HCT116 (cell line): ENCODE measurements around the gene TMA7B. TPM values are rescaled to one million over a fixed set of nuclear protein-coding genes. Genes with fewer than 3 reads are reported as not detected.

Experiments
- ATAC-seq: fragments of 200-7000 bp; cut with Tn5 transposase; 2 replicates; pipeline ENCODE4 v1.9.1; 2020; ENCODE audit warnings: mild to moderate bottlenecking, moderate library complexity
- BruUV-seq: library from RNA; stranded (reverse); fragments of 400-500 nt; replicated peaks from 2 replicates; lab custom pipeline; 2021; lab: Mats Ljungman, UMichigan
- CTCF ChIA-PET: fragments of 300-600 bp; sonication (Branson Sonifier 250); formaldehyde crosslinking; loops from one replicate; lab custom pipeline; 2021; ENCODE audit warnings: antibody characterized with exemption; lab: Charles Lee
- POLR2A ChIA-PET: fragments of 300-600, 350-600 bp; sonication (Branson Sonifier 250); formaldehyde crosslinking; loops from one replicate; lab custom pipeline; 2021; ENCODE audit warnings: antibody characterized with exemption; lab: Charles Lee
- RAD21 ChIA-PET, 2 experiments: fragments of 300-600 bp; sonication (Branson Sonifier 250); formaldehyde crosslinking; loops; one replicate each; lab custom pipeline; 2023; ENCODE audit warnings: low total read pairs in 2 of 2; ENCODE audit not compliant: uncharacterized antibody in 2 of 2, unreplicated experiment in 2 of 2, low non-redundant PET in 1 of 2; lab: Charles Lee
- DNase-seq: peaks from one replicate; pipeline ENCODE4 v3.0.0-alpha.2; 2010; ENCODE audit warnings: low read depth, low spot score
- H2AFZ ChIP-seq: fragments of 200-600 bp; shearing (Covaris generic), sonication (generic); 2 replicates; pipeline ENCODE4 v1.6.1; 2017; ENCODE audit warnings: low read depth, mixed run types, mixed read lengths, antibody characterized with exemption, low read length; ENCODE audit not compliant: poor library complexity, severe bottlenecking
- H3K27ac ChIP-seq: 2 replicates; pipeline ENCODE4 v1.5.1; 2012; ENCODE audit warnings: low read depth, low read length
- H3K27me3 ChIP-seq: fragments of 200-600 bp; sonication (generic); 2 replicates; pipeline ENCODE4 v1.6.1; 2016; ENCODE audit warnings: mixed run types, low read length, mixed read lengths; ENCODE audit not compliant: insufficient read depth
- H3K36me3 ChIP-seq, 2 experiments: fragments of 200-500 bp in 1 of 2; fragments of 200-600 bp in 1 of 2; sonication (Bioruptor generic) in 1 of 2; sonication (generic) in 1 of 2; 2 replicates each; pipeline versions ENCODE4 v1.5.1 to v1.6.1; 2014 to 2016; ENCODE audit warnings: low read length in 2 of 2, inconsistent platforms in 1 of 2, mixed read lengths in 1 of 2, mixed run types in 1 of 2; ENCODE audit not compliant: insufficient read depth in 2 of 2, control insufficient read depth in 1 of 2
- H3K4me1 ChIP-seq, 2 experiments: fragments of 200-600 bp in 1 of 2; sonication (generic) in 1 of 2; 2 replicates each; pipeline versions ENCODE4 v1.5.1 to v1.6.1; 2012 to 2017; ENCODE audit warnings: low read length in 2 of 2, inconsistent platforms in 1 of 2, mild to moderate bottlenecking in 1 of 2, mixed read lengths in 1 of 2, mixed run types in 1 of 2, moderate library complexity in 1 of 2; ENCODE audit not compliant: insufficient read depth in 2 of 2, control insufficient read depth in 1 of 2
- H3K4me2 ChIP-seq: fragments of 200-600 bp; sonication (generic); 2 replicates; pipeline ENCODE4 v1.6.1; 2017; ENCODE audit warnings: mixed run types, low read length, mixed read lengths
- H3K4me3 ChIP-seq, 2 experiments: fragments of 200-600 bp in 1 of 2; sonication (generic) in 1 of 2; replicated peaks in 1 of 2; 2 replicates each; pipeline ENCODE4 v1.5.1; 2011 to 2016; ENCODE audit warnings: low read length in 2 of 2, control low read depth in 1 of 2, low read depth in 1 of 2, mild to moderate bottlenecking in 1 of 2, mixed read lengths in 1 of 2, mixed run types in 1 of 2
- H3K79me2 ChIP-seq: fragments of 200-600 bp; sonication (generic); 2 replicates; pipeline ENCODE4 v1.6.1; 2017; ENCODE audit warnings: mild to moderate bottlenecking, mixed run types, low read length, moderate library complexity, mixed read lengths; ENCODE audit not compliant: insufficient read depth
- H3K9ac ChIP-seq: fragments of 200-600 bp; sonication (generic); 2 replicates; pipeline ENCODE4 v1.6.1; 2016; ENCODE audit warnings: low read length, mixed read lengths
- H3K9me2 ChIP-seq: fragments of 200-600 bp; sonication (generic), shearing (Covaris generic); 2 replicates; pipeline ENCODE4 v1.6.1; 2017; ENCODE audit warnings: mixed run types, mild to moderate bottlenecking, moderate library complexity; ENCODE audit not compliant: insufficient read depth
- H3K9me3 ChIP-seq, 2 experiments: fragments of 200-500 bp in 1 of 2; fragments of 200-600 bp in 1 of 2; sonication (Bioruptor generic) in 1 of 2; sonication (generic) in 1 of 2; 2 replicates each; pipeline ENCODE4 v1.6.1; 2014 to 2017; ENCODE audit warnings: low read length in 2 of 2, mixed read lengths in 2 of 2, inconsistent platforms in 1 of 2, low read depth in 1 of 2, mild to moderate bottlenecking in 1 of 2, mixed run types in 1 of 2, moderate library complexity in 1 of 2; ENCODE audit not compliant: control insufficient read depth in 1 of 2, insufficient read depth in 1 of 2
- H4K20me1 ChIP-seq: fragments of 200-600 bp; sonication (generic), shearing (Covaris generic); 2 replicates; pipeline ENCODE4 v1.6.1; 2017; ENCODE audit warnings: mixed run types, mild to moderate bottlenecking, moderate library complexity; ENCODE audit not compliant: insufficient read depth
- CEBPB ChIP-seq: IDR thresholded peaks from 2 replicates; pipeline ENCODE4 v1.6.1; 2012; ENCODE audit warnings: low read depth
- EGR1 ChIP-seq: IDR thresholded peaks from 2 replicates; pipeline ENCODE4 v1.6.1; 2012; ENCODE audit warnings: low read depth
- ELF1 ChIP-seq: IDR thresholded peaks from 2 replicates; pipeline ENCODE4 v1.6.1; 2012; ENCODE audit warnings: low read depth, borderline replicate concordance
- EZH2 ChIP-seq: fragments of 200-600 bp; sonication (generic); IDR thresholded peaks from 2 replicates; pipeline ENCODE4 v1.6.1; 2017; ENCODE audit warnings: antibody characterized with exemption, mixed run types
- EZH2phosphoT487 ChIP-seq: fragments of 200-600 bp; IDR thresholded peaks from 2 replicates; pipeline ENCODE4 v1.6.1; 2018; ENCODE audit warnings: antibody characterized with exemption, borderline replicate concordance
- FOSL1 ChIP-seq: IDR thresholded peaks from 2 replicates; pipeline ENCODE4 v1.6.1; 2012; ENCODE audit warnings: low read depth
- POLR2A ChIP-seq: IDR thresholded peaks from 2 replicates; pipeline ENCODE4 v1.7.0; 2011; ENCODE audit warnings: borderline replicate concordance; ENCODE audit not compliant: insufficient read depth, insufficient read length; ENCODE audit errors: extremely low read depth
- POLR2AphosphoS5 ChIP-seq: IDR thresholded peaks from 2 replicates; pipeline ENCODE4 v1.6.1; 2011; ENCODE audit warnings: mild to moderate bottlenecking, low read depth, low read length, moderate library complexity
- SIN3A ChIP-seq: IDR thresholded peaks from 2 replicates; pipeline ENCODE4 v1.6.1; 2012; ENCODE audit warnings: low read depth
- SRF ChIP-seq: IDR thresholded peaks from 2 replicates; pipeline ENCODE4 v1.6.1; 2012; ENCODE audit warnings: low read depth
- TCF7L2 ChIP-seq: IDR thresholded peaks from 2 replicates; pipeline ENCODE4 v1.7.0; 2011; ENCODE audit warnings: borderline replicate concordance, inconsistent platforms; ENCODE audit not compliant: insufficient read depth, insufficient read length; ENCODE audit errors: extremely low read depth
- YY1 ChIP-seq: IDR thresholded peaks from 2 replicates; pipeline ENCODE4 v1.6.1; 2011; ENCODE audit warnings: low read length, low read depth, moderate library complexity, mild to moderate bottlenecking; ENCODE audit not compliant: insufficient replicate concordance; ENCODE audit errors: extremely low read depth
- ZFX ChIP-seq: fragments of 450-650 bp; IDR thresholded peaks from 2 replicates; pipeline ENCODE4 v1.6.1; 2017
- ZNF274 ChIP-seq: fragments of 200-500 bp; sonication (Bioruptor generic); IDR thresholded peaks from 2 replicates; pipeline ENCODE4 v1.6.1; 2014; ENCODE audit warnings: mild to moderate bottlenecking, low read depth, low read length, inconsistent platforms
- intact Hi-C: fragments of 100-400 bp; cut with micrococcal nuclease; formaldehyde crosslinking; loops from 2 replicates; pipeline ENCODE4 v1.10.0; 2022
- total RNA-seq: library from RNA; stranded (reverse); gene quantifications from one replicate; pipeline ENCODE4 v1.2.1, GENCODE V29; 2021; ENCODE audit not compliant: unreplicated experiment
- TF ChIP-seq, protein P1 (sequence below): IDR thresholded peaks from 2 replicates; pipeline ENCODE4 v1.6.1; 2012; ENCODE audit warnings: low read depth
- TF ChIP-seq, protein P2 (sequence below): IDR thresholded peaks from 2 replicates; pipeline ENCODE4 v1.6.1; 2012
- TF ChIP-seq, protein P3 (sequence below), 3 experiments: fragments of 200-600 bp in 1 of 3; sonication (generic) in 1 of 3; IDR thresholded peaks in 2 of 3; conservative IDR thresholded peaks in 1 of 3; 2 replicates each; pipeline ENCODE4 v1.5.1; 2012 to 2017; ENCODE audit warnings: low read depth in 2 of 3, low read length in 2 of 3, antibody characterized with exemption in 1 of 3, borderline replicate concordance in 1 of 3, control low read depth in 1 of 3, mild to moderate bottlenecking in 1 of 3, mixed read lengths in 1 of 3, mixed run types in 1 of 3, moderate library complexity in 1 of 3; ENCODE audit not compliant: insufficient read depth in 1 of 3
- TF ChIP-seq, protein P4 (sequence below): IDR thresholded peaks from 2 replicates; pipeline ENCODE4 v1.6.1; 2011; ENCODE audit warnings: mild to moderate bottlenecking, low read length, moderate library complexity; ENCODE audit not compliant: insufficient replicate concordance; ENCODE audit errors: extremely low read depth

TMA7B gene
- total RNA-seq, 1 experiment from 2014 or later: not detected

DNA sequence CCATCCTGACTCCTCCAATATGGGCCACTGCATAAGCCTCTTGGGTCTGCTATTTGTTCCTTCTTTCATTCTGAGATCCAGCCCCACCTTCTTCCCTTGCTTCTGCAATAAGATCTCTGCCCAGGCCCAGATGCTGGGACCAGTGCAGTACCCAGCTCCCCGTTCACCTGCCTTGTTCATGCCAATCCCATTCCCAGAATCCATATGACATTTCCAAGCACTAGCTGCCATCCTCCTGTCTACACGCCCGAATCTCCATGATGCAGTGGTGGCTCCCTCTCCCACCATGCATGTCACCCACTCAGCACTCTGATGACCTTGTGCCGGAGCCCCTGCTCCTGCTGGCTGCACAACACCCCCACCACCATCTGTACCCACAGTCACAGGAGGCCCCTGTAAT, 23.1 kb downstream of the TMA7B start:
- no peak overlapping the region for H3K27ac ChIP-seq
- no peaks in the 10 kb centered on the region for H3K4me1 ChIP-seq
- no peak for DNase-seq
- H3K36me3 ChIP-seq: no peaks in the 10 kb centered on the region
- no peak overlapping the region for H3K4me2 ChIP-seq
- CTCF ChIA-PET: no interaction called here
- TF ChIP-seq, protein P1, sequence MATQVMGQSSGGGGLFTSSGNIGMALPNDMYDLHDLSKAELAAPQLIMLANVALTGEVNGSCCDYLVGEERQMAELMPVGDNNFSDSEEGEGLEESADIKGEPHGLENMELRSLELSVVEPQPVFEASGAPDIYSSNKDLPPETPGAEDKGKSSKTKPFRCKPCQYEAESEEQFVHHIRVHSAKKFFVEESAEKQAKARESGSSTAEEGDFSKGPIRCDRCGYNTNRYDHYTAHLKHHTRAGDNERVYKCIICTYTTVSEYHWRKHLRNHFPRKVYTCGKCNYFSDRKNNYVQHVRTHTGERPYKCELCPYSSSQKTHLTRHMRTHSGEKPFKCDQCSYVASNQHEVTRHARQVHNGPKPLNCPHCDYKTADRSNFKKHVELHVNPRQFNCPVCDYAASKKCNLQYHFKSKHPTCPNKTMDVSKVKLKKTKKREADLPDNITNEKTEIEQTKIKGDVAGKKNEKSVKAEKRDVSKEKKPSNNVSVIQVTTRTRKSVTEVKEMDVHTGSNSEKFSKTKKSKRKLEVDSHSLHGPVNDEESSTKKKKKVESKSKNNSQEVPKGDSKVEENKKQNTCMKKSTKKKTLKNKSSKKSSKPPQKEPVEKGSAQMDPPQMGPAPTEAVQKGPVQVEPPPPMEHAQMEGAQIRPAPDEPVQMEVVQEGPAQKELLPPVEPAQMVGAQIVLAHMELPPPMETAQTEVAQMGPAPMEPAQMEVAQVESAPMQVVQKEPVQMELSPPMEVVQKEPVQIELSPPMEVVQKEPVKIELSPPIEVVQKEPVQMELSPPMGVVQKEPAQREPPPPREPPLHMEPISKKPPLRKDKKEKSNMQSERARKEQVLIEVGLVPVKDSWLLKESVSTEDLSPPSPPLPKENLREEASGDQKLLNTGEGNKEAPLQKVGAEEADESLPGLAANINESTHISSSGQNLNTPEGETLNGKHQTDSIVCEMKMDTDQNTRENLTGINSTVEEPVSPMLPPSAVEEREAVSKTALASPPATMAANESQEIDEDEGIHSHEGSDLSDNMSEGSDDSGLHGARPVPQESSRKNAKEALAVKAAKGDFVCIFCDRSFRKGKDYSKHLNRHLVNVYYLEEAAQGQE: no peak
- TF ChIP-seq SRF (no peak), YY1 (no peak), EGR1 (no peak), EZH2 (no peak), TCF7L2 (no peak), POLR2A (no peak), CEBPB (no peak), FOSL1 (no peak), EZH2phosphoT487 (no peak), ELF1 (no peak), ZNF274 (no peak), ZFX (no peak), POLR2AphosphoS5 (no peak), SIN3A (no peak)
- TF ChIP-seq, protein P2, sequence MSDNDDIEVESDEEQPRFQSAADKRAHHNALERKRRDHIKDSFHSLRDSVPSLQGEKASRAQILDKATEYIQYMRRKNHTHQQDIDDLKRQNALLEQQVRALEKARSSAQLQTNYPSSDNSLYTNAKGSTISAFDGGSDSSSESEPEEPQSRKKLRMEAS: no peak
- TF ChIP-seq, protein P3, sequence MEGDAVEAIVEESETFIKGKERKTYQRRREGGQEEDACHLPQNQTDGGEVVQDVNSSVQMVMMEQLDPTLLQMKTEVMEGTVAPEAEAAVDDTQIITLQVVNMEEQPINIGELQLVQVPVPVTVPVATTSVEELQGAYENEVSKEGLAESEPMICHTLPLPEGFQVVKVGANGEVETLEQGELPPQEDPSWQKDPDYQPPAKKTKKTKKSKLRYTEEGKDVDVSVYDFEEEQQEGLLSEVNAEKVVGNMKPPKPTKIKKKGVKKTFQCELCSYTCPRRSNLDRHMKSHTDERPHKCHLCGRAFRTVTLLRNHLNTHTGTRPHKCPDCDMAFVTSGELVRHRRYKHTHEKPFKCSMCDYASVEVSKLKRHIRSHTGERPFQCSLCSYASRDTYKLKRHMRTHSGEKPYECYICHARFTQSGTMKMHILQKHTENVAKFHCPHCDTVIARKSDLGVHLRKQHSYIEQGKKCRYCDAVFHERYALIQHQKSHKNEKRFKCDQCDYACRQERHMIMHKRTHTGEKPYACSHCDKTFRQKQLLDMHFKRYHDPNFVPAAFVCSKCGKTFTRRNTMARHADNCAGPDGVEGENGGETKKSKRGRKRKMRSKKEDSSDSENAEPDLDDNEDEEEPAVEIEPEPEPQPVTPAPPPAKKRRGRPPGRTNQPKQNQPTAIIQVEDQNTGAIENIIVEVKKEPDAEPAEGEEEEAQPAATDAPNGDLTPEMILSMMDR (IDR thresholded peaks at IDR 0.05 in 2 of 3, conservative IDR thresholded peaks at IDR 0.05 in 1 of 3; ENCODE audit: borderline replicate concordance in 1 of 3, insufficient read depth in 1 of 3, low read depth in 2 of 3, low read length in 2 of 3): no peak
- TF ChIP-seq, protein P4, sequence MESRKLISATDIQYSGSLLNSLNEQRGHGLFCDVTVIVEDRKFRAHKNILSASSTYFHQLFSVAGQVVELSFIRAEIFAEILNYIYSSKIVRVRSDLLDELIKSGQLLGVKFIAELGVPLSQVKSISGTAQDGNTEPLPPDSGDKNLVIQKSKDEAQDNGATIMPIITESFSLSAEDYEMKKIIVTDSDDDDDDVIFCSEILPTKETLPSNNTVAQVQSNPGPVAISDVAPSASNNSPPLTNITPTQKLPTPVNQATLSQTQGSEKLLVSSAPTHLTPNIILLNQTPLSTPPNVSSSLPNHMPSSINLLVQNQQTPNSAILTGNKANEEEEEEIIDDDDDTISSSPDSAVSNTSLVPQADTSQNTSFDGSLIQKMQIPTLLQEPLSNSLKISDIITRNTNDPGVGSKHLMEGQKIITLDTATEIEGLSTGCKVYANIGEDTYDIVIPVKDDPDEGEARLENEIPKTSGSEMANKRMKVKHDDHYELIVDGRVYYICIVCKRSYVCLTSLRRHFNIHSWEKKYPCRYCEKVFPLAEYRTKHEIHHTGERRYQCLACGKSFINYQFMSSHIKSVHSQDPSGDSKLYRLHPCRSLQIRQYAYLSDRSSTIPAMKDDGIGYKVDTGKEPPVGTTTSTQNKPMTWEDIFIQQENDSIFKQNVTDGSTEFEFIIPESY: no peak
- TF ChIP-seq, all 23 proteins: peak for 0
- peaks cover 3% of the 10 kb centered on the region; the same call in 1 of the 2 replicates for H3K27me3 ChIP-seq
- BruUV-seq: no TSS peak
- H3K79me2 ChIP-seq: no peaks in the 10 kb centered on the region
- ChIA-PET POLR2A (no interaction called here), RAD21 (no interaction called here)
- no peak for ATAC-seq
- no peak overlapping the region for H3K9ac ChIP-seq
- H3K9me2 ChIP-seq: no peaks in the 10 kb centered on the region
- no peak overlapping the region for H2AFZ ChIP-seq
- H3K4me3 ChIP-seq: no peak overlapping the region
- intact Hi-C loops: no loop called here
- no peaks in the 10 kb centered on the region for H3K9me3 ChIP-seq
- no peaks in the 10 kb centered on the region for H4K20me1 ChIP-seq
